Measurements from ENCODE around the gene KCNIP4.

The KCNIP4 gene

DNA sequence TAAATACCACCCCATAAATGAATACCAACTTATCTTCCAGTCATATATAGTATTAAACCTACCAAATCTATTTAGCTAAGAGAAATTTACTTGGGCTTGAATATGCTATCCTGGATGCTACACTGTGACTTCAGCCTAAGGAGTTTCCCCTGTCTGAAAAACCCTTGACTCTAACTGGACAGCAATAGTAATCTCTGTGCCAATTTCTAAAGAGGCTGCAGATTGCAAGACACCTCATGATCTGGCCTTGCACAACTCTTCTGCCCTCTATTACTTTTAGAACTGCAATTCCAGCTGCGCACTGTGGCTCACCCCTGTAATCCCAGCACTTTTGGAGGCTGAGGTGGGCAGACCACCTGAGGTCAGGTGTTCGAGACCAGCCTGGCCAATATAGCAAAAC, 371.5 kb downstream of the KCNIP4 start:
- no peak overlapping the region for H3K4me3 ChIP-seq (ENCODE audit: severe bottlenecking)
- ATAC-seq (ENCODE audit: low read depth) = no peak
- no peaks in the 10 kb centered on the region for H3K36me3 ChIP-seq (ENCODE audit: low read depth)
- no peaks in the 10 kb centered on the region for H3K4me1 ChIP-seq (ENCODE audit: insufficient read depth, poor library complexity, severe bottlenecking)
- no peak for DNase-seq (ENCODE audit: low spot score)
- H3K9me3 ChIP-seq (ENCODE audit: severe bottlenecking) = no peaks in the 10 kb centered on the region
- H3K27me3 ChIP-seq (ENCODE audit: insufficient read depth, poor library complexity, severe bottlenecking) = no peaks in the 10 kb centered on the region
- TF ChIP-seq, protein P1, sequence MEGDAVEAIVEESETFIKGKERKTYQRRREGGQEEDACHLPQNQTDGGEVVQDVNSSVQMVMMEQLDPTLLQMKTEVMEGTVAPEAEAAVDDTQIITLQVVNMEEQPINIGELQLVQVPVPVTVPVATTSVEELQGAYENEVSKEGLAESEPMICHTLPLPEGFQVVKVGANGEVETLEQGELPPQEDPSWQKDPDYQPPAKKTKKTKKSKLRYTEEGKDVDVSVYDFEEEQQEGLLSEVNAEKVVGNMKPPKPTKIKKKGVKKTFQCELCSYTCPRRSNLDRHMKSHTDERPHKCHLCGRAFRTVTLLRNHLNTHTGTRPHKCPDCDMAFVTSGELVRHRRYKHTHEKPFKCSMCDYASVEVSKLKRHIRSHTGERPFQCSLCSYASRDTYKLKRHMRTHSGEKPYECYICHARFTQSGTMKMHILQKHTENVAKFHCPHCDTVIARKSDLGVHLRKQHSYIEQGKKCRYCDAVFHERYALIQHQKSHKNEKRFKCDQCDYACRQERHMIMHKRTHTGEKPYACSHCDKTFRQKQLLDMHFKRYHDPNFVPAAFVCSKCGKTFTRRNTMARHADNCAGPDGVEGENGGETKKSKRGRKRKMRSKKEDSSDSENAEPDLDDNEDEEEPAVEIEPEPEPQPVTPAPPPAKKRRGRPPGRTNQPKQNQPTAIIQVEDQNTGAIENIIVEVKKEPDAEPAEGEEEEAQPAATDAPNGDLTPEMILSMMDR (IDR thresholded peaks at IDR 0.05; ENCODE audit: poor library complexity, severe bottlenecking) = no peak
- no peak overlapping the region for H3K27ac ChIP-seq (ENCODE audit: poor library complexity, severe bottlenecking)

DNA sequence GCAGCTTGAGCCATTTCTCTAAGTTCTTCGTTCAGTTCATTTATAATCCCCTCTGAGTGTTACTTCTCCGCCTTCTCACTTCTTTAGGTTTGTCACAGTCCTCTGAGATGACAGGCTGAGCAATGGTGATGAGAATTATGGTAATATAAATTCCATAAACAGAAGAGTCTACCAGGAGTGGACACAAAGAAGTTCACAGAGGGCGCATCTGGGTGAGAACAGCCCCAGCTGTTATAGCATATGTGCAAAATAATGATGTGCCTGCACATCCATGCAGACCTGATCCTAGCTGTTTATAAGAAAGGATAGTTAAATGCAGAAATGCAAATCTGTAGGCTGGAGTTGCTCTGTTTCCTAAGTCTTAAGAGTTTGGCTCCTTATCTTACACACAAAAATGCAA, 377.5 kb downstream of the KCNIP4 start:
- H3K27me3 ChIP-seq (ENCODE audit: insufficient read depth, poor library complexity, severe bottlenecking) = no peaks in the 10 kb centered on the region
- DNase-seq (ENCODE audit: low spot score) (no peak), ATAC-seq (ENCODE audit: low read depth) (no peak)
- H3K36me3 ChIP-seq (ENCODE audit: low read depth) = no peaks in the 10 kb centered on the region
- no peaks in the 10 kb centered on the region for H3K9me3 ChIP-seq (ENCODE audit: severe bottlenecking)
- H3K4me3 ChIP-seq (ENCODE audit: severe bottlenecking) = no peak overlapping the region
- no peaks in the 10 kb centered on the region for H3K4me1 ChIP-seq (ENCODE audit: insufficient read depth, poor library complexity, severe bottlenecking)
- H3K27ac ChIP-seq (ENCODE audit: poor library complexity, severe bottlenecking) = no peak overlapping the region
- TF ChIP-seq, protein P1 (IDR thresholded peaks at IDR 0.05; ENCODE audit: poor library complexity, severe bottlenecking) = no peak

DNA sequence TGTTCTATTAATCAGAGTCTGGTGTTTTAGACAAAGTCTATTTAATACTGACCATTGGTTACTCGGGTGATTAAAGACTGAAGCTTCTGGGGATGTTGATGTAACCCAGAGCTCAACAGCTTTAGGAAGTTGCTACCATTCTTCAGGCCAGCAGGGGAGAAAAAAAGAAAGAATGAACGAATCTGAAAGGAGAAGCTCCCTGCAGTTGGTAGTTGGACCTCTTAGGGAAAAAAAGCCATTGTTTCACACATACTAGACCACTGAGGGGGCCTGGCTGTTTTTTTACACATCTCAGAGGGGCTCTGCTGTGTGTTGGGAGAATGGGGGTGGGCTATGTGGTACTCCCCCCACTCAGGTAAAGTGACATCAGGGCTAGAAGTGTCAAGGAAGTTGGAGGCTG, 378.9 kb downstream of the KCNIP4 start:
- no peaks in the 10 kb centered on the region for H3K4me1 ChIP-seq (ENCODE audit: insufficient read depth, poor library complexity, severe bottlenecking)
- TF ChIP-seq, protein P1 (IDR thresholded peaks at IDR 0.05; ENCODE audit: poor library complexity, severe bottlenecking) = no peak
- H3K36me3 ChIP-seq (ENCODE audit: low read depth) = no peaks in the 10 kb centered on the region
- H3K27me3 ChIP-seq (ENCODE audit: insufficient read depth, poor library complexity, severe bottlenecking) = no peaks in the 10 kb centered on the region
- no peak overlapping the region for H3K4me3 ChIP-seq (ENCODE audit: severe bottlenecking)
- ATAC-seq (ENCODE audit: low read depth) = no peak
- no peaks in the 10 kb centered on the region for H3K9me3 ChIP-seq (ENCODE audit: severe bottlenecking)
- no peak overlapping the region for H3K27ac ChIP-seq (ENCODE audit: poor library complexity, severe bottlenecking)
- DNase-seq (ENCODE audit: low spot score) = no peak

DNA sequence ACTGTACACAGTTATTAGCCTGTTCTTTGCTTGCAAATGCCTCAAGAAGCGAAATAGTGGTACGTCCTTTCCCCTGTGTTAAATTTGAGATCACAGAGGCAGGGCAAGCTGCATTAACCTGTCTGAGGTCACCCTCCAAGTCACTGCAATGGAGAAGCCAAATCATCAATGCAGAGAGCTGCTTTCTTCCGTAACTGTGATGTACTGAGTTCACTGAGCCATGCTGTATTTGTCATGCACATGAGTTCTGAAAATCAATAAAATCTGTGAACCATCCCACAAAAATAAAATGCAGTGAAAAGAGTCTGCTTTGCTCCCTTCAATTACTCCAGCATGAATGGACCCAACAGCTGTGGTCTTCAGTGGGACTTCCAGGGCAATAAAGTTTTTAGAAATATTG, 393.5 kb downstream of the KCNIP4 start:
- Histone ChIP-seq H3K27ac (ENCODE audit: poor library complexity, severe bottlenecking) (no peak overlapping the region), H3K4me1 (ENCODE audit: insufficient read depth, poor library complexity, severe bottlenecking) (no peaks in the 10 kb centered on the region), H3K4me3 (ENCODE audit: severe bottlenecking) (no peak overlapping the region), H3K36me3 (ENCODE audit: low read depth) (no peaks in the 10 kb centered on the region), H3K9me3 (ENCODE audit: severe bottlenecking) (no peaks in the 10 kb centered on the region), H3K27me3 (ENCODE audit: insufficient read depth, poor library complexity, severe bottlenecking) (peaks cover 2% of the 10 kb centered on the region)
- DNase-seq (ENCODE audit: low spot score) (no peak), ATAC-seq (ENCODE audit: low read depth) (no peak)
- TF ChIP-seq, protein P1 (IDR thresholded peaks at IDR 0.05; ENCODE audit: poor library complexity, severe bottlenecking) = no peak

DNA sequence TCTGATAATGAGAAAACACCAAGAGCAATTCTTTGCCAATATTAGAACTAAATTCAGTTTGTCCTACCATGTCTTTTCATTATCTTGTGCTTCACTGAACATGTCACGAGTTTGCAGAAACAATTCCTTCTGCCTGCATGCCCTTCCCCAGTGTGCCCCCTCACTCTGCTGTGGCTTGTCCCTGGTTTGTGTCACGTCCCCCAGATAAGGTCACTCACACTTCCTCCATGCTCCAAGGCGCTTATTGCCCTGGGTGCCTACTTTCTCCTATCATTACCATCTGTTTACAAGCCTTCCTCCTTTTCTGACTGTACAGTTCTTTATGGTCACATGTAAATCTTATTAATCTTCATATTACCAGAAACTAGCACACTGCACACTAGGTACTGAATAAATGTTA, 394.1 kb downstream of the KCNIP4 start:
- TF ChIP-seq, protein P1 (IDR thresholded peaks at IDR 0.05; ENCODE audit: poor library complexity, severe bottlenecking) = no peak
- no peaks in the 10 kb centered on the region for H3K4me1 ChIP-seq (ENCODE audit: insufficient read depth, poor library complexity, severe bottlenecking)
- H3K27me3 ChIP-seq (ENCODE audit: insufficient read depth, poor library complexity, severe bottlenecking) = peaks cover 2% of the 10 kb centered on the region
- DNase-seq (ENCODE audit: low spot score) (no peak), ATAC-seq (ENCODE audit: low read depth) (no peak)
- no peaks in the 10 kb centered on the region for H3K36me3 ChIP-seq (ENCODE audit: low read depth)
- no peak overlapping the region for H3K27ac ChIP-seq (ENCODE audit: poor library complexity, severe bottlenecking)
- H3K4me3 ChIP-seq (ENCODE audit: severe bottlenecking) = no peak overlapping the region
- H3K9me3 ChIP-seq (ENCODE audit: severe bottlenecking) = no peaks in the 10 kb centered on the region
